DMS53 (cell line): ENCODE data around the gene TAF1L.

Source experiments
- DNase-seq: peaks from one replicate; lab custom pipeline; 2025; lab: John Stamatoyannopoulos, UW

The TAF1L gene

DNA sequence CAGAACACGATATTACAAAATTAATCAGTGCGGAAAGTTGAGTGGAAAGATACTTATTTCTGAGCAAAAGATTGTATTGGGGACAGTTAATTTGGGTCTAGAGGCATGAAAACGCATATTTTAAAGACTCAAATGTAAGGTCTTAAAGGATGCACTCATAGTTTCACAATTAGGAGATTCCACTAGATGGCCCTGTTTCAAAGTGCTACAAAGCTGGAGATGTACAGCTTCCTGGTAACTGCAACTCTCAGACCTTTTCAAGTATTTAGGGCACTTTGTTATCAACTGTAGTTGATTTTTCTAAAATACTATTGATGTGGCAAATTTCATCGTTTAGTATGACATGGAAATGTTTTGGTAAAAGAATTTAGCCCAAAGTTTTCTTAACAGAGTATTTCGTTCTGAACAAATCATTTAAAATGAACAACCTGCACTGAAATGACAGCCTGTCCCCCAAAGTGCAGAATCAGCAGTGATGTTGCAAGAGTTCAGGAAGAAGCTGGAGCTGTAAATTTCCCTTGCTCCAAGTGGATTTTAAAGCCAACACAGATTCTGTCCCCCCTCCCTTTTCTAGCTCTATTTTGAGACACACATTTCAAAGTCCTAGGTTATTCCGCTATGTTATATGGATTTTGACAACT, 46.3 kb downstream of the TAF1L start:
- DNase-seq, result peak; percentile 72

DNA sequence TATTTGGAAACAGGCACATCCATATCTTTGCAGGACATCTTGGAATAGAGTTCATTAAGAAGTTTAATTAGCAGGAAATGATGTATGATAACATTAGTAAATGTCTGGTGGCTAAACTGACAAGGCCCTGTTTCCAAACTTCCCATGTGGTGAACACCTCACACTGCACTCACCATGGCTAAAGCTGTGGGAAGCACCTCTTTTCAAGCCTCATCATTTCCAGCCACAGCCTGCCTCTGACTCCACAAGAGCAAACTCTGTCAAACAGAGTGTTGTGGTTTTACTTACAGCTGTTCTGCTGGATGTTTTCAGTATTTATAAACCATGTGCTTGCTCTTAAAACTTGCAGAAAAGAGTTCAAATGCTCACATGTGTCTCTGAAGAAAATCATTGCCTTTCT, 47.6 kb downstream of the TAF1L start:
- no peak for DNase-seq

DNA sequence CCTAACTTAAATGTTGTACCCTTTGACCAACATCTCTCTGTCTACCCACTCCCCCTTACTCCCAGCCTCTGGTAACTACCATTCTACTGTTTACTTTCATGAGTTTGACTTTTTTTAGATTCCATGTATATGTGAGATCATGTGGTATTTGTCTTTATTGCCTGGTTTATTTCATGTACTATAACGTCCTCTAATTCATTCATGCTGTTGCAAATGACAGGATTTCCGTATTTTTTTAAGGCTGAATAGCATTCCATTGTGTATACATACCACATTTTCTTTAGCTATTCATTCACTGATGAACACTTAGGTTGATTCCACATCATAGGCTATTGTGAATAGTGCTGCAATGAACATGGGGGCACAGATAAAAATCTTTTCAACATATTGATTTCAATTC, 50.7 kb downstream of the TAF1L start:
- no peak for DNase-seq

DNA sequence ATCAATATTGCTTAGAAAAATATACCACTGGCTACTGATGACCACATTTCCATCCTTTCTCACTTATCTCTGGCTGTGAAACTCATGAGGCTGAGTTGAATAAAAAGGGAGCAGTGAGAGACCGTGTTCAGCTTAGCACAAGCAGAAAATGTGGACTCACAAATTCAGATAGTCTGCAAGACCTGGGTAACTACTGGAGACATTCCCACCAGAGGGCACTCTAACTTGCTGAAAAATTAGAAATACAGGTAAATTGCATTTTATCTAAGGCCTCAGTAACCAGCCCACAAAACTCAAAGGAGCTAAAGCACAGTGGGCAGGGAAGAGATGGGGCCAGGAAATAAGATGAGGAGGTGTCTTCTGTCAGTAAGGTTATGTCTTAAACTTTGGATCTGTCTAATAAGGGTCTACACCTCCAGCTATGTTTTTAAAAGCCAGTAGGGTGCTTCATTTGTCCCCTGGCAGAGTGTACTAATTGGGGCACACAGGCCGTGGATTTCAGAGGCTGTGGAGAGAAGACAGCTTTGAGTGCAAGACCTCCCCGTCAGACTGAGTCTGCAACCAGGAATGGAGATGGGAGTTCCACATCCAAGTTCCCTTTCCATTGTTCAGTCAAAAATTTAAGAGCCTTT, 53.8 kb downstream of the TAF1L start:
- DNase-seq, result peak; percentile 80

DNA sequence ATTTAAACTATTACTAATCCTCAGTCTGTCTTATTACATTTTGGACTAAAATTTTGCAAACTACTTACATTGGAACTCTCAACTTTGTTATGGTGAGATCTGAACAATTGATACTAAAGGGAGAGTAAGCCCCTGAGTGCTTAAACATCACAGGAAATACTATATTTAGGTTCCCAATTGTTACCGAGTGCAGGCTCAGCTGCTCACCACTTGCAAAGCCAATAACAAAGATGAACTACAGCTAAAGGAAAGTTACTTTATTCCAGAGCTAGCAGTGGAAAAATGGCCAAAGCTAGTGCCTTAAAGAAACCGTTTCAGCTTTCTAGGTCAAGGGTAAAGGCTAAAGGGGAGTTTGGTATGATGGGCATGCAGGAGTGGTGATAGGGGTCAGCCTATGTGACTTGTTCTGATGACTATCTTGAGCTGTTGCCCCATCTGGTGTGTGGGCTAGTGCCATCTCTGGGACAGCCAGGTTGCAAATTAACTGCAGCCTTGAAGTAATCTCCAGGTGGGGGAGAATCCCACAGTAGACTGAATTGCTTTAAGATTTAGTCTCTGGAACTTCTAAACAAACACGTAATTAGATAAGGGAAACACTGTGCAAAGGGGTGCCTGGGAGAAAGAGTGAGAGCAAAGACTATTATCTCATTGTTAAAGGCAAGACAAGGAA, 54.7 kb downstream of the TAF1L start:
- no peak for DNase-seq

DNA sequence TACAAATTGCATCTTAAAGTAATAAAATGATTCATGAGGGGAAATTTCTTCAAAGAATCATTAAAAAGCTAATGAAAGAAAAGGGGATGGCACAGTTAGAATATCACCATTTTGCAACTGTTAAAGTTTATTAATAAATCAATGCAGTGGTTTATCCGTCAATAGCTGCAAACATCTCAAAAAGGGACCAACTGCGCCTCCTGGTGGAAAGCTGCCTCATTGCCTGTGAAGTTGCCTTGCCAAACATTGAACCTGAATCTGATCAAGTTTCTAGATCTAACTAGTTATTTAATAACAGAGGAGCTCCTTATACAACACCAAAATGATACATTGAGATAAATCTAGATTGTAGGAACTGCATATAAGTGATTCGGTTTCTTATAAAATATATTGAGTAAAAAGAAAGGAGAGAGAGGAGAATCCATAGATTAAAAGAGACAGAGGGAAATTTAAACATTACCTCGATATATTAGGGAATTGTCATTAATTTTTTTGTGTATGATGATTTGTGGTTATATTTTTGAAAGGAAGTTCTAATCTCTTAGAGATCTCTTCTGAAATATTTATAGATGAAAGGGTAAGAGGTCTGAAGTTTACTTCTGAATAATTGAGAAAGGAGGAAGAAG, 55.6 kb downstream of the TAF1L start:
- peak; percentile 73 for DNase-seq
